Measurements from ENCODE around the gene SEMA3G.

The SEMA3G gene

DNA sequence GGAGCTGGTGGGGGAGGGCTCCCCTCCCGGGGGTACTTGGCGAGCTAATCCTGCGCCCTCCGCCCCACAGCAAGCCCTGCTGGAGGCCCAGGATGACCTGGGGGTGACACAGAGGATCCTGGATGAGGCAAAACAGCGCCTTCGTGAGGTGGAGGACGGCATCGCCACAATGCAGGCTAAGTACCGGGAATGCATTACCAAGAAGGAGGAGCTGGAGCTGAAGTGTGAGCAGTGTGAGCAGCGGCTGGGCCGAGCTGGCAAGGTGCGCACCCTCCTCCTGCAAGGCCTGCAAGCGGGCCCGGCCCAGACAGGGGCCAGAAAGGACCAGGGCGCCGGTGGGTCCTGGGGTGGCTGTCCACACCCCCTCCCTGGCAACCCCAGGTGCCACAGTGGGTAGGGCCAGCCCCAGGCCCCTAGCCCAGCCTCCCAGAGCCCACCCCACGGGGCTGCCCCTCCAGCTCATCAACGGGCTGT, 56.5 kb downstream of the SEMA3G start:
- in situ Hi-C loops (cut with HindIII; ENCODE audit: low sequenced_read_pairs) = no loop called here
- DNase-seq (ENCODE audit: low read depth) = no peak
- TF ChIP-seq, protein P1, sequence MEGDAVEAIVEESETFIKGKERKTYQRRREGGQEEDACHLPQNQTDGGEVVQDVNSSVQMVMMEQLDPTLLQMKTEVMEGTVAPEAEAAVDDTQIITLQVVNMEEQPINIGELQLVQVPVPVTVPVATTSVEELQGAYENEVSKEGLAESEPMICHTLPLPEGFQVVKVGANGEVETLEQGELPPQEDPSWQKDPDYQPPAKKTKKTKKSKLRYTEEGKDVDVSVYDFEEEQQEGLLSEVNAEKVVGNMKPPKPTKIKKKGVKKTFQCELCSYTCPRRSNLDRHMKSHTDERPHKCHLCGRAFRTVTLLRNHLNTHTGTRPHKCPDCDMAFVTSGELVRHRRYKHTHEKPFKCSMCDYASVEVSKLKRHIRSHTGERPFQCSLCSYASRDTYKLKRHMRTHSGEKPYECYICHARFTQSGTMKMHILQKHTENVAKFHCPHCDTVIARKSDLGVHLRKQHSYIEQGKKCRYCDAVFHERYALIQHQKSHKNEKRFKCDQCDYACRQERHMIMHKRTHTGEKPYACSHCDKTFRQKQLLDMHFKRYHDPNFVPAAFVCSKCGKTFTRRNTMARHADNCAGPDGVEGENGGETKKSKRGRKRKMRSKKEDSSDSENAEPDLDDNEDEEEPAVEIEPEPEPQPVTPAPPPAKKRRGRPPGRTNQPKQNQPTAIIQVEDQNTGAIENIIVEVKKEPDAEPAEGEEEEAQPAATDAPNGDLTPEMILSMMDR (IDR thresholded peaks at IDR 0.05; ENCODE audit: low read depth, low read length, missing control alignments) = peak; percentile 4
- H3K4me3 ChIP-seq (ENCODE audit: low read depth, low read length) = no peak overlapping the region

DNA sequence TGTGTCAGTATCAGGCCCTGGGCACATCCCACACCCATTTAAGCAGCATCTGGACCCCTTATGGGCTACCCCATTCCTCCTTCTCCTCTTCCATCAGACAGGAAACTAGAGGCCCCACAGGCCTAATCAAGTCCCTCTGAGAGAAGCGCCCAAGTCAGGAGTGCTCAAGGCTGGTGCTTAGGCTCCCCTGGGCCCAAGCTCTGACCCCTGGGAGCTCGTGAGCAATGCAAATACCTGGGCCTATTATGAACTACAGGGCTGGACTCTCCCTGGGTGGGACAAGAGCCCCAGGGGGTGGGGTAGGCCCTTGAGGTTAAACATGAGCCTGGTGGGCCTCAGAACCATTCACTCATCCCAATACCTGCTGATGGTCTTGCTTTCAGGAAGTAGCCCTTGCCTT, 57.4 kb downstream of the SEMA3G start:
- in situ Hi-C loops (cut with HindIII; ENCODE audit: low sequenced_read_pairs) = no loop called here
- DNase-seq (ENCODE audit: low read depth) = no peak
- H3K4me3 ChIP-seq (ENCODE audit: low read depth, low read length) = no peak overlapping the region
- TF ChIP-seq, protein P1 (IDR thresholded peaks at IDR 0.05; ENCODE audit: low read depth, low read length, missing control alignments) = no peak

DNA sequence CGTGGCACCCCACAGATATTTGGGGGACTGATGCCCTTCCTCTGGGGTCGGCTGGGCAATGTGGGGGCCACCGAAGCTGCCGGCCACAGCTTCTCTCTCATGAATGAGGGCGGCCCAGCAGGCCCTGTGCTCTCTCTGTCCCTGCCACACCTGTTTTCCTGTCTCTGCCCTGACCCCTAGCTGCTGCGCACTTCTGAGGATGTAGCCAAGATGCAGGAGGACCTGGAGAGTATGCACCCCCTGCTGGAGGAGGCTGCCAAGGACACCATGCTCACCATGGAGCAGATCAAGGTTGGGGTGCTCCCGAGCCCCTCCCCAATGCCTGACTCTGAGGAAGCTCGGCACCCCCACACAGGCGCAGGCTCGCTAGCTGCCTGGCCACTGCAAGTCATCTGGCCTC, 59.7 kb downstream of the SEMA3G start:
- in situ Hi-C loops (cut with HindIII; ENCODE audit: low sequenced_read_pairs) = no loop called here
- TF ChIP-seq, protein P1 (IDR thresholded peaks at IDR 0.05; ENCODE audit: low read depth, low read length, missing control alignments) = peak; percentile 53
- no peak for DNase-seq (ENCODE audit: low read depth)
- no peak overlapping the region for H3K4me3 ChIP-seq (ENCODE audit: low read depth, low read length)

DNA sequence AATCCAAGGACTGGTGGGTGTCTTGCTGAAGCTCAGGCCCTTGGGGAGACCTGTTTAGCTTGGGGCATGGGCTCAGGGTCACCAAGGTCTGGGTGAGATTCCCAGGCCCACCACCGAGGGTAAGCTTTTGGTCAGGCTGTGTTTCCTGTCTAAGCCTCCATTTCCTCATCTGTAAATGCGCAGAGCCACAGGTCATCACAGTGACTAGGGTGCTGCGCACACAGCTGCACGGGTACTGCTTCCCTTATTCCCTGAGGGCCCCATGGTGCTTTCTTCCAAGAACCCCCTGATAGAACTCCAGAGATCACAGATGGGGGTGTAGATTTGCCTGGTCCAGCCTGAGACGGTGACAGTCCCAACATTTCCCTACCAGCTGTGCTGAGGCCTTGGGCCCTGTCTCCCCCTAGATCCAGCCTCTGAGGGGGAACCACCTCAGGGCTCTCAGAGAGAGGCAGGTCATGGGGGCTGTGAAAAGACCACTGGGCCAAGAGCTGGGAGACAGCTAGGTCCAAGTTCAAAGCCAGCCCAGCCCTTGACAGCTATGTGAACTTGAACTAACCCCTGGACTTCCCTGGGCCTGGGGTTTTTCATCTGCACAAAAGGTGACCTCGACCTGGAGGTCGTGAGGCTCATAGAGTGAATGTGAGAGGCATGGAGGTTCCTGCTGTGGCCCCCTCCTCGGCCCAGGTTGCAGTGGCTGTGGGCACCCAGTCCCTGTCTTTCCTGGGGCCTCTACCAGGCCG, 60.7 kb downstream of the SEMA3G start:
- H3K4me3 ChIP-seq (ENCODE audit: low read depth, low read length) = no peak overlapping the region
- no peak for DNase-seq (ENCODE audit: low read depth)
- in situ Hi-C loops (cut with HindIII; ENCODE audit: low sequenced_read_pairs) = no loop called here
- TF ChIP-seq, protein P1 (IDR thresholded peaks at IDR 0.05; ENCODE audit: low read depth, low read length, missing control alignments) = no peak

DNA sequence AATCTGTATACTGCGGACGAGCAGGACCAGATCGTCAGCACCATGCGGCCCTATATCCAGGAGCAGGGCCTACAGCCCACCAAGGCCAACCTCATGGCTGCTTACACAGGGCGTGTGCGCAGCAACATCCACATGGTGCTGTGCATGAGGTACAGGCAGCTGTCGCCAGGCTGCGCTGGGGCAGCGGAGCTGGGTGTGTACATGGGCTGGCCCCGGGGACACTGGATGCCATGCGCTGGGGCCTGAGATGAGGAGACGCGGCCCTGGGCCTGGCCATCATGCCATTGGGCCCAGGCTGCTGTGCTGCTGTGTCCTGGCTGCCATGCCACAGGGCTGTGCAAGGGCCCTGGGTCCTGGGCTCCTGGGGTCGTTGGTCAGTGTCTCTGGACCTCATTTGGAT, 61.5 kb downstream of the SEMA3G start:
- TF ChIP-seq, protein P1 (IDR thresholded peaks at IDR 0.05; ENCODE audit: low read depth, low read length, missing control alignments) = no peak
- no peak overlapping the region for H3K4me3 ChIP-seq (ENCODE audit: low read depth, low read length)
- no peak for DNase-seq (ENCODE audit: low read depth)
- in situ Hi-C loops (cut with HindIII; ENCODE audit: low sequenced_read_pairs) = no loop called here

Measured in astrocyte of the cerebellum (primary cell).